GM19193 (cell line): Measurements from ENCODE around the gene GPR107.

ENCODE experiments used
- POLR2A ChIP-seq: IDR thresholded peaks from 4 replicates; pipeline ENCODE4 v1.6.1; 2011; ENCODE audit not compliant: insufficient read depth, insufficient read length; ENCODE audit errors: extremely low read depth

GPR107 gene

DNA sequence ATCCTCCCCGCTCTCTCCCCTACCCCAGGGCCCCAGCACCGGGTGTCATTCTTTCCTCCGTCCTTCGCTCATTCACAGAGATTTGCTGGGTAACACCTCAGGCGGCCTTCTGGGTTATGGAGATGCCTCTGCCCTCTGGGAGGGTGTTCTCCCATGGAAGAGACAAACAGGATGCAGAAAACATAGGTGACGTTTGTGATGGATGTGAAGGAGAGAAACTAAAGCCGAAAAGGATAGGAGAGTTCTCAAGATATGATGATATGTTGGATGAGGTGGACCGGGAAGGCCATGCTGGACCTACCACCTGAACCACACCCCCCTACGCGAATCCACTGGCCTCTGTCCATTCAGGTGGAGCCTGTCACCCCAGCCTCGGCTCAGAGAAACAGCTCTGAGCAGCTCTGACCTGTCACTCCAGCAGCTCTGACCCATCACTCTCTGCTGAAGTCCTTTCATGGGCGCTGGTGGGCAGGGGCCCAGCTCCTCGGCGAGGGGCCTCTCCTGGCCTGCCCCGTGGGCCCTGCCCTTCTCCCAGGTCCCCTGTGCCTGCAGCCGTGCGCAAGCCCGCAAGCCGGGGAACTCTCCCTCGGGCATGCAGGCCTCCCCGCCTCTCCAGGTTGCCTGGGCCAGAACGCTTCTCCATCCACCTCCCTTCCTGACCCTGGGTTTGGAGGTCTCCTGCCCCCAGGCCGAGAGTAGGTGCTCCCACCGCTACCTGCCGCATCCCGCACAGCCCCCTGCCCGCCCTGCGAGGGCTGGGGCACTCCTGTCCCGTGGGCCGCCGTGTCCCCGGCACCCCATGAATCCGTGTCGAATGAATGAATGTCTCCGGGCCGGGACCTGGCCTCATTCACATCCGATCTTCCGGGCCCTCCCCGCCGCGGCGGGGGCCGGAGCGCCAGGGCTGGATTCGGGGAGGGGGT, 117.8 kb downstream of the GPR107 start:
- no peak for TF ChIP-seq POLR2A

DNA sequence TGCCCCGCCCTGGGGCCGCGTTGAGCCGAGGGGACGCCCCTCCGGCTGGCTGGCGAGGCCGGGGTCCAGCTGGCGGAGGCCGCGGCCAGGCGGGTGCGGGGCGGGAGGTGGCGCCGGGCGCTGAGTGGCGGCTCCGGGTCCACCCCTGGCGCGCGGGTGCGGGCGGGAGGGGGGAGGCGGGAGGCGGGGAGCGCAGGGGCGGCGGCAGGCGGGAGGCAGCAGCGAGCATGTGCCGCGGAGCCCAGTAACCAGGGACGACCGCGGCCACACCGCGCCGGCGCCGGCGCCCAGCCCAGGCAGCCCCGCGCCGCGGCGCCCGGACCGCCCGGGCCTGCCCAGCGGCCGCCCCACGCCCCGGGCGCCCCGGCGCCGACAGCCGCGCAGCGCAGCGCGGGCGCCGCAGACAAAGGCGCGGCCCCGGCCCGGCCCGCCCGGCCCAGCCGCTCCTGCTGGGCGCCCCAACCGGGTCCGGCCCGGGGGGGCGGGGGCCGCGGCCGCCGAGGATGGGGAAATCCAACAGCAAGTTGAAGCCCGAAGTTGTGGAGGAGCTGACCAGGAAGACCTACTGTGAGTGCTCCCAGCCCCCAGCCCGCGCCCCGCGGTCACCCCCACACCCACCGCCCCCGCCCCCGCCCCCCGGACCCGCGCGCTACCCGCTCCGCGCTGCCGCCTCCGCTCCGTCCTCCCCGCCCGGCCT, 118.6 kb downstream of the GPR107 start, which contains the start of gene NCS1:
NCS1 (plus strand) TSS at position 244 of the 697 bp plus-strand sequence; CDS start at position 504, 260 bp downstream.
- no peak for TF ChIP-seq POLR2A

DNA sequence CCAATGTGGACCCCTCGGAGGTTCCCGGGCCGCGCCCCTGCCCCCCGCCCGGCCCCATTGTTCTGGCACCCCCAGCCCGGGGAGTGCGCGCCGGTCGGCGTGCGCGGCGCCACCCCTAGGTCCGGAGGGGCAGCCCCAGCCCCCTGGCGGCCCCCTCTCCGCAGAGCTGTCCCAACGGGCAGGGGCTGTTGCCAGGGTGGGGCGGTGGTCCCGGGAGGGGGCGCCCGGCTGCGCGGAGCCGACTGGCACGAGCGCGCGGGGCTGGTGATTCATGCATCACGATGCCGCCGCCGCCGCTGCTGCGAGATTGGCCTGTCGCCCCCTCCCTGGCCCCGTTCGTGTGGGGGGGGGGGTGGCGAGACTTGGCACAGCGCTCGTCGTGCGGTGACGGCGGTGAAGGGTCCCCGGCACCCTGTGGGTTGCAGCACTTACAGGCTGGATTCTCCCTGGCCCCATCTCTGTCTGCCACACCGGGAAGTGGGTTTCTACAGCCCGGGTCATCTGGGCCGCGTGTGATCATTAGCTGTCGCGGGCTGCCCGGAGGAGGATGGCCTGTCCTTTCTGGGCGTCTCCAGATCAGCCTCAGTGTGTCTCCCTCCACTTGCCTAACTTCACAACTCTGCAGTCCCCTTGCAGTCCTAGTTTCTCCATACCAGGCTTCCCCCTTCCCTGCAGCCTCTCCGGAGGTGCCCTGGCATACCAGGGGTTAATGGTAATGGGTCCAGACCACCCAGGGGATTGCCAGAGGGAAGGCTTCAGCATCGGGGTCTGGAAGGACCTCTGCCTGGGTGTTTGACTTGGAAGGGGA, 119.4 kb downstream of the GPR107 start:
- no peak for TF ChIP-seq POLR2A

DNA sequence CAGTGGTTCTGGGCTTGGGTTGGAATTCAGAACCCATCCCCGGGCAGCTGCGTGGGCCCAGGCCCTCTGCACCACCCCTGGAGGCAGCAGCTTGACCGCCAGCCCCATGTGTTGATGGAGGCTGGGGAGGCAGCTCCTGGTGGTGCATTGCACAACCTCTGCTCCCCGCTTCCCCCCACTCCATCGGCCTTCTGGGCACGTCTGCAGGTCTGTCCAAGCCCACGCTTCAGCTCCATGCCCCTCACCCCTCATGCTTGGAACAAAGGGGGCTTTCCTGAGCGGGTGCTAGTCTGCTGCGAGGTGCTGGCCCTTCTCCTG, 119.9 kb downstream of the GPR107 start:
- no peak for TF ChIP-seq POLR2A

DNA sequence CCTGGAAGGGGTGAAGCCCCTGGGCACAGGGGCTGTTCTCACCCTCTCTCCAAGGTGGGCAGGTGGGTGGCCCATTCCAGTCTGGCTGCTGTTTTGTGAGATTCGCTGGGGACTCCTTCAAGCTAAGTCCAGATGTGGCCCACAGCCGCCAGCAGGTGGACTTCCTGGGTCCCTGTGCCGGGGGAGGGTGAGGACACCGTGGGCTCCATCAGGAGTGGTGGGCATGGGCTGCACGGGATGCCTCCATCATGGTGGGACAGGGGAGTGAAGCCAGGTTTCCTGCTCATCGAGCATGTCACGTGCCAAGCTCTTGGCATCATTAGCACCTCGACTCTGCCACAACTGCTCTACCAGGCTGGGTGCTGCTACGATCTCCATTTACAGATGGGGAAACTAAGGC, 120.3 kb downstream of the GPR107 start:
- TF ChIP-seq POLR2A = no peak

DNA sequence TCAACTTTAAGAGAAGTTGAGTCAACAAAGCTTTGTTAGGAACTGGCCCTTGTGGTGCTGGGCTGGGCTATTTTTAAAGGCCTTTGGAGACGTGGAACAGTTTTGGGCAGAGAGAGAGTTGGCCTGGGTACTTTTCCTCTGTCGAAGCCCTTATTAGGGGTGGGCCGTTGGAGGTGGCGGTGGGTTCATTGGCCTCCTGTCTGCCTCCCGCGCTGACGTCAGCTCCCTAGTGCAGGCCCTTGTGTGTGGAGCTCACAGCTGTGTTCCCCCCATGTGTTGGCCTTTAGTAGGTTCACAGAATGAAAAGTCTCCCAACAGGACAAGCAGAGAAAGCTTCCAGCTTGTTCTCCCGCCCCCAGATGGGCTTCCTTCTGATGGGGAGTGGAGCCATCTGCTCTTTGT, 121.2 kb downstream of the GPR107 start:
- TF ChIP-seq POLR2A = no peak

DNA sequence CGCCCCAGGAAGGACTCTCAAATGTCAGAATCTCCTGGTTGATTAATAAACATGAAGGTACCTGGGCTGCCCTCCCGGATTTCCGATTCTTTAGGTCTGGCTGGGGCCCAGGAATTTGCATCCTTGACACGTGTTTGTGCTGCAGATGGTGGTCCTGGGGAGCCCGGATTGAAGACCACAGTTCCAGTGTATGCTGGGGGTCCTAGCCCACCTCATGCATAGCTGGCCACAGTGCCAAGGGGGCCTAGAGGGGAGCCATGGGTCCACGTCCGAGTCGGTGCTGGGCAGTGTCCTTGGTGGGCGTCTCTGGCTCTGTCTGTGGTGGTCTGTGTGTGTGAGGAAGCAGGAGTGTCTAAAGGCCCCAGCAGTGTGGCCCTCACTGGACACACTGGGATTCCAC, 121.6 kb downstream of the GPR107 start:
- TF ChIP-seq POLR2A = no peak

DNA sequence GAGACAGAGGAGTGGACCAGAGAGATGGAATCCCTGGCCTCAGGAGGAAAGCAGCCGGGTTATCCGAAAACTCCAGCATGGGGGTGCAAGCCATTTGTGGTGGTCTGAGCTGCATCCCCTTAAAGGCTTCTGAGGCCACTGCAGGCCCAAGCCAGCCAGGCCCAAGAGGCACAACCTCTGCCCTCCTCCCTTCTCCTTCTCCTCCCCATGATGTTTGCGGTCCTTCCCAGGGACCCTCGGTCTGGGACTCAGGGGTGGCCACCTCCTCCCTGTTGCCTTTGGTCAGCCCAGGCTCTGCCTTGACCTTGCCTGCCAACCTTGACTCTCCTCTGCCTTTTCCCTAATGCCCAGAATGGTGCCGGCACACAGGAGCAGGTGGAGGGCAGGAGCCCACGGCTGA, 123.1 kb downstream of the GPR107 start:
- TF ChIP-seq POLR2A = no peak

DNA sequence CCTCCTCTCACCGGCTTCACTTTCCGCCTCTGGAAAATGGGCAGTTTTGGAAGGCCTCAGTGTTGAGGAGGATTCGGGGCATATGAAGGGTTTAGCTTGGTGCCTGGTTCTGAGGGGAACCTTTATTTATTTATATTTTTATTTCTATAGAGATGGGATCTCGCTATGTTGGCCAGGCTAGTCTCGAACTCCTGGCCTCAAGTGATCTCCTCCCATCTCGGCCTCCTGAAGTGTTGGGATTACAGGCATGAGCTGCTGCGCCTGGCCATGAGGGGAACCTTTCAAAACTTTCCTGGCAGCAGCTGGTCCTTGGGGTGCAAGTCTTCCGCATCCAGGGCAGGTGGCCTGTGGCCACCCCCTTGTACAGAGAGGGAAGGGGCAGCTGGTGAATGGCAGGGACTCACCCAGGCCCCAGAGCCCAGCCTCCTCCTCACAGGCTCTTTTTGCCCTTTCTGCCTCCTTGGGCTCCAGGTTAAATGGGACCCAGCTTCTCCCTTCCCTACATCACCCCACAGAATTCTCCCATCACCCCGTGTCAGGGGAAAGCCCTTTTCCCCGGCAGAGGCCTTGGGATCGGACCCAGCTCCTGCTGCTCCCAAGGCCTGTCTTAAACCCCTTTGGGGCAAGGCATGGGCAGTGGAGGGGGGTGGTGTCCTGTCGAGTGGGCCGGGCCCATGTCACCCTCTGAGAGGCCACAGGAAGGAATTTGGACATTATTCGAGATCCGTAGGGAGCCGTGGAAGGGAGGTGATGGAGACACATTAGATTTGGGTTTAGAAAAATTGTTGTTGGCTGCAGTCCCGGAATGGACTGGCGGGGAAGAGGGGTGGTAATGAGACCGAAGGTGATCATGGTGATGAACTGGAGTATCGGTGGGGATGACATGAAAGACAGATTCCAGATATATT, 124.4 kb downstream of the GPR107 start:
- TF ChIP-seq POLR2A = no peak

DNA sequence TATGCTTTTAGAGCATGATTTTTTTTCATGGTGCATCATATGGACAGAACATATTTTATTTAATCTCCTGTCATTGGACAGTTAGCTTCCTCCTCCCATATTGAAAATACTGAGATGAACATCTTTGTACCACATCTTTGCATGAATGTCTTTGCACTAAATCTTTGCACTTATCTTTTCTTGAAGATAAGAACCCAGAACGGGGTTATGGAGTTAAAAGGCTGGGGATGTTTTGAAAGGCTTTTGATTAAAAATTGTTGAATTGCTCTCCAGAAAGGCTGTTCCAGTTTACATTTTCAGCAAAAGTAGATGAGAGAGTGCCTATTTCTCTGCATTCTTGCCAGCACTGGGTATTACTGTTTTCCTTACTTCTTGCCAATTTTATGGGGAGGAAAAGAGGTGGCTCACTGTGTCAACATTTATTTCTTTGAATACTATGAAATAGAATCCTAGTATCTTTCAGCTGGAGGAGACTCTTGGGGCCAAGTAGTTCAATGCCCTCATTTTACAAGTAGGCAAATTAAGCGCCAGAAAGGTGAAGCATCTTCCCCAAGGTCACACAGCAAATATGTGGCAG, 125.7 kb downstream of the GPR107 start:
- TF ChIP-seq POLR2A = no peak

DNA sequence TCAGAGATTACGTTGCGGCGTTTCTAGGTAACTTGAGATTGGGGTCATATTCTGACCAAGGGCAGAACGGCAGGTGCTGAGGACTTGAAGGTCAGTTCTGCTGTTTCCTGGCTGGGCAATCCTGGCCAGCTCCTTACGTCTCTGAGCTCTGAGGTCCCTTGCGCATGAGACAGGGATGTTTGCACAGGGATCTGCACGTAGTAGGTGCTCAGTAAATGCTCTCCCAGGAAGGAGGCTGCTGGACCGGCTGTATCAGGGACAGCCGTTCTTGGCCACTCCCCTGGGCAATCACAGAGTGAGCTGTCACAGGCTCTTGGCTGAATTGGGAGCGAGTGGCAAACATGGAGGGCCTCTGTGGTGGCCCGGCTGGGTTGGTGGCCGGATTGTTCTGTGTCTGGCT, 126.8 kb downstream of the GPR107 start:
- TF ChIP-seq POLR2A = no peak

DNA sequence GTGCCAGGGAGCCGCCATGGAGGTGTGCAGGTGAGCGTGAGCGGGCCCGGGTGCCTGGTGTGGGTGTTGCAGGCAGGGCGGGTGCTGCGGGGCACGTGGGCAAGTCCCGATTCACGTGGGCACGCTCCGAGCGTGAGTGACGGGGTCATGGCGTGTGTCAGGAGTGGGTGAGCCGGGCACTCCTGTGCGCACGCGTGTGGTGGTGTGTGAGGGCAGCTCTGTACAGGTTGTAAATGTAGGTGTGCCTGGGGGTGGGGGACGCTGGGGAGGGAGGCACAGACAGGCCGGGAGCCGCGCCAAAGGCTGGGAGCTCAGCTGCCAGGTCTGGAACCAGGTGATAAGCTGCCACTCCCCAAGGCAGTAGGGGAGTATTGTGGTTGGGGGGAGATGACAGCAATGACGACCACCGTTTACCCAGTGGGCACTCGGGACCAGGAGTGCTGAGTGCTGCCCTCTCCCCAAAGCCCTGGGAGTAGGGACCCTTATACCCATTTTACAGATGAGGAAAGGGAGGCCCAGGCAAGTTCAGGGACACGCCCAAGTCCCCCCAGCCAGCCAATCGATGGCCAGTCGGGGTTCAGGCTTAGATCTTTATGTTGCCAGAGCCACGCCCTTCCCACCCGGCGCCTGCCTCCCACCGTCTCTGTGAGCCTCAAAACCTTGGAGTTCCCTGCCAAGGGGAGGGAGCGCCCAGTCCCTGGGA, 128.1 kb downstream of the GPR107 start:
- TF ChIP-seq POLR2A = no peak

DNA sequence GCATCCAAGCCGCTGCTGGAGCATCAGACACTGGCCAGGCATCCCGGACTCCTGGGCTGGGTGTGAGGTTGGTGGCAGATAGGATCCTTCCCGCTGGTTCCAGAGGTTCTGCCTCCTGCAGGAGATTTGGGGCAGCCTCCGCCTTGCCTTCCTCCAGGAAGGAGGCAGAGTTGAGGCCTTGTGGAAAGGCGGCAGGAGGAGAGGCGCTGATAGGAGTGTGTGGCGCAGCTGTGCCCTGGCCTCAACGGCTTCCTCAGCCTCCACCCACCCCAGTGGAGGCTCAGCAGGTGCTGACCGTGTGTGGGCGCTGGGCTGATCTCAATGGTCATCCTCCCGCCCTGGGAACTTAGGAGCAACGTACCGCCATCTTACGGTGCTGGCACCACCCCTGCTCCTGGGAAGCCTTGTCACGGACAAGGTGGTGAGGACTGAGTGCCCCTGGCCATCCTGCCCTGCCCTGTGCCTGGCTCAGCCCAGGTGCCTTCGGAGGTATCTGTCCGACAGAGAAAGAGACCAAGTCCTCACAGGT, 128.7 kb downstream of the GPR107 start:
- no peak for TF ChIP-seq POLR2A
